ENCODE measurements around the gene MINDY4.

The MINDY4 gene

GRCh38 chr7:30906515-30907240 is 135.5 kb downstream of the MINDY4 start:
- FAIRE-seq, result no peak

DNA sequence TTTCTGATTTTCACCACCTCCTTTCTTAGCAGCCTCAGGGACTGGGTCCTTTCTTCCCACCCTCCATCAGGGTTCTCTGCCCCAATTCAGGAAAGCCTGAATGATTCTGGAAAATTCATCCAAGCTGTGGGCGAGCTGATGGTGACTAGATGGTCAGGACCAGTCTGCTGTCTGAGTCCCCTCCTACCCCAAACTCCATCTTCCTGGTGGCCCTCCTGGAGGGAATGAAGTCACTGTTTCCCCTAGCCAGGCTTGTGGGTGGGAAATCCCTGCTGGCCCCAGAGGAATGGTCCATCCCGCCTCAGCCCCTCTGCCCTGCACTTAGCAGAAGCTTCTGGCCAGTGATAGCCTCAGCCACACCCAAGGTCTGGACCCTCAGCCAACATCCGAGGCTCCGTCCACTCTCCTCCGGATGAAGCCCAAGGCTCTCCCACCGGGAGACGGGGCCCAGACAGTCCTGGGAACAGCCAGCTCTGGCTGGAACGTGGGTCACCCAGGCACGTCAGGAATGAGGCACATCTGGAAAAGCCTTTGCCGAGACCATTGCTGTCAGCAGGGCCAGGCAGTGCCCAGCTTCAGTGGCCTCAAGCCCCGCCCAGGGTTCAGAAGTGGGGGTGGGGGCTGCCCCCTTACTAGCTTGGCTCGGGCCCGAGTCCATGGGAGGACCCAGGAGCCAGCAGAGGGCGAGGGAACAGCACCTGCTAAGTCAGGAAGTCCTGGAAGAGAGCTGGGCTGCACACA is 136.5 kb downstream of the MINDY4 start:
- no peak for FAIRE-seq

DNA sequence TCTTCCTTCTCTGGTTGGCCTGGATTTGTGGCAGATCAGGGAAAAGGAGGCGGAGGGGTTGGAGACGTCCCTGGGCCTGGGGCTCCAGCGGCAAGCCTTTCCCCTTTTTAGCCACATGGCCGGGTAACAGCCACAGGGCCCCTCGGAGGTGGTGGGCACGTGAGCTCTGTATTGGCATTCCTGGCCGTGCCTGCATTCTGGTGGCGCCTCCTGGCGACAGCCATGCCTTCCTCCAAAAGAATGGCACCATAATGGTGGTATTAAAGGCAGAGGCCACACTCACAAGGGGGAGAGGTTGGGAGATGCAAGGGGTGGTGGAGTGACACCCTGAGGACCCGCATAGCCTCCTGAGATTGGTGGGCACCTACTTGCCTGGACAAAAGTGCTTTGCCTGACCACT is 137.5 kb downstream of the MINDY4 start:
- no peak for FAIRE-seq

DNA sequence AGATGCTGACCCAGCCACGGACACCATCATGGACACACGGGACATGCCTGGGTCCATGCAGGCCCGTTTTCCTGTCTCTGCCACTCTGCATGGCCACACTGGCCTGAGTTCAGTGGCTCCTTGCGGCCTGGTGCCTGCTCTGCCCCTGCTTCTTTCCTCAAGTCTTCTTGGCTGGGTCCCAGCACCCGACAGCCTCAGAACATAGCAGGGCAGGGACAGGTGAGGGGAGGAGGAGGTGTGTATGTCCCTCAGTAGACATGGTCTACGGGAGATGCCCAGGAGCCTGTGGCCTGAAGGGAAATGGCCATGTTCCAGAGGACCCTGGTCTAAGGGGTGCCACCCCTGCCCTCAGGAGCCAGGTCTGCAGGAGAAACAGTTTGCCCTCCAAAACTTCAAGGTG is 138.2 kb downstream of the MINDY4 start:
- FAIRE-seq, result no peak

DNA sequence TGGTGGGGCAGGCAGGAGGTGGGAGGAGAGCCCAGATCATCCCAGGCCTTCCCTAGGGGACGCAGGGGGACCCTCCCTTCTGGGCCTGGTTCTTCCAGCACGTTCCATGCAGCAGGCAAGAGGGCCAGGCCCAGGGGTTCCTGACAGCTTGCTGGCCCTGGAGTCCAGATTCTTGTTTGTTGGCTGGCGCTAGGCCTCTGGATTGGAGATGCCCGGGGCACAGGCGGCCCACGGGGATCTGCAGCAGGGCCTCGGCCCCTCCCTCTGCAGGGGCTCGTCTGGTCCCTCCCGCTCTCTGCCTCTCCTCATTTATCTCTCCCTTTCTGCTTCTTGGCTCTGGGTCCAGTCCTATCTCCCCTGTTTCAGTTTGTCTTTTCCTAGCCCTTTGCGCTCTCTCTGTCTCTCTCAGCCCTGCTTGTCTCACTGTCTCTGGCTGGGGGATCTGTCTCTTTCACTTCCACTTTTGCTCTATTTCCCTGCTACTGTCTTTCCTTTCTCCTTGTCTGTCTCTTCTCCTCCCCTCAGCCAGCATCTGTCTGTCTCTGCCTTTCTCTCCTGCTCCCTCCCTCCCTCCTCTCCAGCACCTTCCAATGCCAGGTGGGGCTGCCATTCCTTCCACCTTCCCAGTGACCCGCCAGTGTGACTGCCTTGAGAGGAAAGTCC is 139.3 kb downstream of the MINDY4 start:
- FAIRE-seq, result no peak

GRCh38 chr7:30911133-30911532 is 139.9 kb downstream of the MINDY4 start:
- no peak for FAIRE-seq

DNA sequence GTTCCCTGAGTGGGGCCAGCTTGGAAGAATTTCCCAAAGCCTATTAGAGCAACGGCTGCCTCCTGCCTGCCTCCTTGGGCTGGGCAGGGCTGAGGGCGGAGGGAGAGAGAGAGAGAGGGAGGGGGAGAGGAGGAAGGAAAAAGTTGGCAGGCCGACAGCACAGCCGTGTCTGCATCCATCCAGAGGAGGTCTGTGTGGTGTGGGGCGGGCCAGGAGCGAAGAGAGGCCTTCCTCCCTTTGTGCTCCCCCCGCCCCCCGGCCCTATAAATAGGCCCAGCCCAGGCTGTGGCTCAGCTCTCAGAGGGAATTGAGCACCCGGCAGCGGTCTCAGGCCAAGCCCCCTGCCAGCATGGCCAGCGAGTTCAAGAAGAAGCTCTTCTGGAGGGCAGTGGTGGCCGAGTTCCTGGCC is 140.3 kb downstream of the MINDY4 start, which contains the start of gene AQP1:
Gene AQP1, plus strand, starts transcription at position 293 of the 409 bp plus-strand sequence. Its CDS starts 57 bp downstream, at position 350.
- FAIRE-seq, result no peak

DNA sequence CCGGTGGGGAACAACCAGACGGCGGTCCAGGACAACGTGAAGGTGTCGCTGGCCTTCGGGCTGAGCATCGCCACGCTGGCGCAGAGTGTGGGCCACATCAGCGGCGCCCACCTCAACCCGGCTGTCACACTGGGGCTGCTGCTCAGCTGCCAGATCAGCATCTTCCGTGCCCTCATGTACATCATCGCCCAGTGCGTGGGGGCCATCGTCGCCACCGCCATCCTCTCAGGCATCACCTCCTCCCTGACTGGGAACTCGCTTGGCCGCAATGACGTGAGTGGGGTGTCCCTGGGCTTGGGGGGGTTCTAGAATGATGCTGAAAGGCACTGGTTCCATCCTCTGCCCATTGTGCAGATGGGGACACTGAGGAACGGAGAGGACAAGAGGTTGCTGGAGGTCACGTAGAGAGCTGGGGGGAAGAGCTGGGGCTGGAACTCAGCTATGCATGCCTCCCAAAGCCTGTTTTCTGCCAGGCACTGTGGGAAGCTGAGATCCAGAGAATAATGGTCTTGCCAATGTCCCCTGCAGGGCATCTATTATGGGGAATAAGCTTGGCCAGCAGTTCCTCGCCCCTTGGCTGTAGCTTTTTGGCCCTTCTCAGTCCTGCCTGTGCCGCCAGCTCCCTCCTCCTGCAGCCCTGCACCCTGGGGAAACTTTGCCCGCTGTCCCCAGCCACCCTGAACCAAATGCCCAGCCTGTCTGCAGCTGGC is 141.0 kb downstream of the MINDY4 start:
- FAIRE-seq, result no peak

GRCh38 chr7:30912731-30912985 is 141.4 kb downstream of the MINDY4 start:
- no peak for FAIRE-seq

GRCh38 chr7:30912986-30913811 is 142.0 kb downstream of the MINDY4 start:
- no peak for FAIRE-seq

DNA sequence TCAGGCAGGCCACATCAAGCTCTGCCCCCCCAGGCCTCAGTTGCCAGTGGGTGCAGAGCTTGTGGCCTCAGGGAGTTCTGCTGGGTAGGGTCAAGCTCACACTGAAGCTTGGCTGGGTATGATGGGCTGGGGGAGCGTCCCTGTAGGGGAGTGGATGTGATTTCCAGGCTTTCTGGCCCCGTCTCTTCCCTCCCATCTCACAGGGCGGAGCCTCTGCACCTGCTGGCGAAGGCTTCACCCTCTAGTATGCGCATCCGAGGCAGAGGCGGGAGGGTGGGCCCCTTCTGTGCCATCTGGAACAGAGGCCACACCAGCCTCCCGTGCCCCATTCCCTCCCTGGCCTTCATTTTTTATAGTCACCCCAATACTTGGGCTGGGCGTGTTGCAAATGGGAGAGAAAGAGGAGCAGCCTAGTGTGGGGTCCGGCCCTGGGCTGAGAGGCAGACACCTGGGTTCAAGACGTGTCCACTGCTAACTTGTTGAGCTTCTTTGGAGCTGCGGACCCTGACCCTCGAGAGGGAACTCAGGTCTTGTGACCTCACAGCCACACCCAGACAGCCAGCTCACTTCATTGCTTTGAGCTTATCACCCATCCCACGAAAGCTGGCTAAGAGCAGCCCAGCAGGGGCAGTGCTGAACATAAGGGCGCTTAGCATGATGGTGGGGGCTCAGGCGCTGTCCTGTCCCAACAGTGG is 142.8 kb downstream of the MINDY4 start:
- no peak for FAIRE-seq

DNA sequence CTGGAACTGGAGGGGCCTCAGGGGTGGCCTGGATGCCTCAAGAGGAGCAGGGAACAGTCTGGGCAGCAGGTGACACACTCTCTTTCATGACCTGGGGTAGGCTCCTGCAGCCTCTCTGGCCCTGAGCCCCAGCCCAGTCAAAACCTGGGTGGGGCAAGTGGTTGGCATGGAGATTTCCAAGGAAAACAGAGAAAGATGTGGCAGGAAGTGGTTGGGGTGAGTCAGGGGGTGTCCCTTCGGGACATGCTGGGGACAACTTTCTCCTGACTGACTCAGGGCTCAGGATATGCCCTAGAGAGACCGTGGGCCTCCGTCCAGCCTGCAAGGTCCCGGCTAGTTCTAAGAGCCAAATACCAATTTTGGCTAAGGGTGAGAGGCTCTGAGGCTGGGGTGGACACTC is 143.4 kb downstream of the MINDY4 start:
- FAIRE-seq, result no peak

GRCh38 chr7:30915005-30915601 is 143.9 kb downstream of the MINDY4 start:
- no peak for FAIRE-seq

- FAIRE-seq, result no peak
Measured at GRCh38 chr7:30915751-30916150, 144.5 kb downstream of the MINDY4 start.

DNA sequence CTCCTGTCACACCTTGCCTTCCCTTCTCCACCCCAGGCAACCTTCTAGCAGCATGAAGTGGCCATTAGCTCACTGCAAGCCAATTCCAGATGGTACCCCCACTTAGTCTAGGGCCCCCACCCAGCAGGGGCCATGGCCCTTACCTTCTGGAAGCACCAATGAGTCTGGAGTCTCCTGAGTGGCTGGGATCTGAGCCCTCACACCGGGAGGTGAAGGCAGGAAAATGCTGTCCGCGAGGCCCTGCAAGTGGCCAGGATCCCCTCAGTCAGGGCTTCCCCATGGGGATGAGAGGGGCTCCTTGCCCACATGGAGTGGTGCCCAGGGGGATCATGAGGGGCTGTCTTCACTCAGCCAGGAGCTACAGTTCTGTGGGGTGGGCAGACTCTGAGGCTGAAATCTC is 145.0 kb downstream of the MINDY4 start:
- no peak for FAIRE-seq

DNA sequence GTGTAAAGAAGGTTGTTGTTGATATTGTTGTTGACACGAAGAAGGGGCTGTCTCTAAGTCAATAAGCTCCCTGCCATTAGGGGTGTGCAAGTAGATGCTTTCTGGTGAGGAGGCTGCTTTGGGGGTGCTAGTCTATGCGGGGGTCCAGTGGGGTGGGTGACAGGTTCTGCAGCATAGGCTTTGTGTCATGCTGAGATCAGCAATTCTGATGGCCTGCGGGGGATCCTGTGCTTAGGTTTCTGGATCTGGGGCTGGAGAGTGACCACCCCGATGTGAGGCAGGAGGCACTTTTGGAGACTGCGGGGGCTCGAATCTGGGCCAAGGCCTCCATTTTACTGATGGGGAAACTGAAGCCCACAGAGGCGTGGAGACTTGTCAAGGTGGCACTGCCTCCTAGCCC is 145.6 kb downstream of the MINDY4 start:
- no peak for FAIRE-seq

GRCh38 chr7:30917216-30917893 is 146.1 kb downstream of the MINDY4 start:
- FAIRE-seq, result no peak

- no peak for FAIRE-seq
Measured at GRCh38 chr7:30918676-30919075, 147.5 kb downstream of the MINDY4 start.

DNA sequence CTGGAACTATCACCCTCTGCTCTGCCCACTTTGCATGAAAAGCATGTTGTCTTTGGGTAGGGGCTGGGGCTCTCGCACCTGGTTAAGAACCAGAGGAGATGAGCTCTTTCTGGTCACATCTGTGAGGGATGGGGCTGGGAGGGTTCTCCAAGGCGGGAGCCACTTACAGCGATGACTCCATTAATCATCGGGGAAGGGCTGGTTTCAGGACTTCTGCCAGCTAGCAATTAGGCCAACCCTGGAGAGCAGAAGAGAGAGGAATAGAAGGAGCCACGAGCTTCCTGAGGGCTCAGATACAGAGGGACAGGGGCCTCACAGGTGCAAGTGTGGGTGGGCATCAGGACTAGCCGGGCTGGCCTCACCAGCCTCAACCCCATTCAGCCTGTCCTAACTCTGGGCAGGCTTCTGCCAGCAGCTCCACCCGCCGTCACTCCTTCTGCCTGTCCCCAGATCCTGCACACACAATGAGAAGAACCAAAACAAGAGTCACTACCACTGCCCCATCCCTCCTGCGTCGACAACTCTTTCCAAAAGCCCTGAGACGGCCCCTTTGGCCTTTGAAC is 148.9 kb downstream of the MINDY4 start:
- no peak for FAIRE-seq

Data from G401.6 (cell line).